T-helper 2 cell (primary cell): ENCODE data around the gene SDCBP2.
A peak's percentile ranks its signal among the peaks of the same experiment; 100 is the strongest.

Source experiments
- DNase-seq, 5 experiments: peaks; one replicate each; pipeline versions ENCODE4 v3.0.0 to v3.0.0-alpha.2; 2012 to 2022
- total RNA-seq, 2 donors: gene quantifications; one replicate each; lab custom pipeline; 2026; lab: John Stamatoyannopoulos, UW

SDCBP2 gene, protein sequence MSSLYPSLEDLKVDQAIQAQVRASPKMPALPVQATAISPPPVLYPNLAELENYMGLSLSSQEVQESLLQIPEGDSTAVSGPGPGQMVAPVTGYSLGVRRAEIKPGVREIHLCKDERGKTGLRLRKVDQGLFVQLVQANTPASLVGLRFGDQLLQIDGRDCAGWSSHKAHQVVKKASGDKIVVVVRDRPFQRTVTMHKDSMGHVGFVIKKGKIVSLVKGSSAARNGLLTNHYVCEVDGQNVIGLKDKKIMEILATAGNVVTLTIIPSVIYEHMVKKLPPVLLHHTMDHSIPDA
- total RNA-seq: 6.5 to 6.7 reads per million in 2 donors

DNA sequence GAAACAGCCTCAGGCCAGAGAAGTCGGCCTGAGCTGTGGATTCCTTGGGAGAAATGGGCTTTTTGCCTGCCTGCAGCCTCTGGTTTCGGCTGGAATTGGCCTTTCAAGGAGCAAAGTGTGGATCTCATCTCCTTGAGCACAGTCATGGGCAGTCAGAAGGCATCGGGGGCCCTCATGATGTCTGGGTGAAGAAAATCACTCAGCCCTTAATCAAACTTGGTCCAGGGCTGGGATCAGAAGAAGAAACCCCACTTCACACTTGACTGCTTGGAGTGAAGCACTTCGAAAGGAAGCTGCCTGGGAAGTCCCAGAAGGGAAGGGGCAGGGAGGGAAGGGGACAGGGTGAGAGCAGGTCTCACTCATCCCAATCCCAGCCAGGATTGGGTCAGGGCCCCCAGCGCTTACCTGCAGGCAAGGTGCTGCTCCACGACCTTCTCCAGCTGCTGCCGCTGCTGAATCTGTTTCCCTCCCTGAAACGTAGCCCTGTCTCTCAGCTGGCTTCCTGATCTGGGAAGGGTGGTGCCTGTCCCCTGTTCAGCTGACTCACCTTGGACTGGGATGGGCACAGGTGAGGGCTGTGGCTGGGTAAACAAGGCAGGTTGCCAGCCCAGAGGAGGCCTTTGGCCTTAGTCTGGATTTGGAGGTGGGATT lies at the start of gene SDCBP2:
Gene SDCBP2, minus strand, starts transcription at position 460 of the 651 bp plus-strand sequence. CDS start 8,723 bp downstream, outside the sequence.
- no peak for DNase-seq

DNA sequence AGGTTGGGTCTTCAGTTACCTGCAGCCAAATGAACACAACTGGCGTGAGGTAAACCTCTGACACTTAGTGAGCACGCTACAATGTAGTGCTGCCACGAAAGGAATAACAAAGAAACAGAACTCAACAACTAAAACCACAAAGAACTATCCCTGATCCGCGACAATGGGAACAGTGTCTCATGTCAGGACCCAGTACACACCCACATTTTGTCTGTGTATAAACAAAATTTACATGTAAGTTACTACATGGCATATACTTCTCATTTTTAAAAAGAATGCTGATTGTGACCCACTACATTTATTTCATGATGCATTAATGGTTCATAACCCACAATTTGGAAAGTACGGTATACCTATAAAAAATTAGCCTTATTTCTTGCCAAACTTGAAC lies 49.8 kb upstream of the SDCBP2 start:
- no peak for DNase-seq

DNA sequence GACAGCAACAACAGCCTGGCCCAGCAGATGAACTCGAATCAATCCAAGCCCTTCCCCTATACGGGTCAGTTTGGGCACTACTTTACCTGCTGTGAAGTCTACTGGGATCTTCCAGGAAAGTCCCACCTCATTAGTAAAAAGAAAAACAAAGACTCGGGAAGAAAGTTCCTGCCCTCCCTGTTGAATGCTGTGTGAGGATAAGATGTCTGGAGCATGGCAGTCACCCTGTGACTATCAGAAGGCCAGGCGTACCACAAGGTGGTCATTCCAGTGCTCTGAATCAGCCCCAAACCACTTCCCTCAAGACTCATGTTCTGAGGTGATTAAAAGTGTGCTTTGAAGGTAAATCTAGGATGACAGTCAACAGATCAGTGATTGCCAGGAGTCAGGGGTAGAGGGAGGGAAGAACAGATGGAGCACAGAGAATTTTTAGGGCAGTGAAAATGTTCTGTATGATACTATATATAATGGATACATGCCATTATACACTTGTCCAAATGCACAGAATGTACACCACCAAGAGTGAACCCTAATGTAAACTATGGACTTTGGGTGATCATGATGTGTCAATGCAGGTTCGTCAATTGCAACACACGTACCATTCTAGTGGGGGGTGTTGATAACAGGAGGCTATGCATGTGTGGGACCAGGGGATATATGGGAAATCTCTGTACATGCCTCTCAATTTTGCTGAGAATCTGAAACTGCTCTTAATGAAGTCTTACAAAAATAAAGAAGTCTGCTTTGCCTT lies 49.2 kb upstream of the SDCBP2 start:
- peak in 1 of 5 experiments; percentile 37 for DNase-seq

DNA sequence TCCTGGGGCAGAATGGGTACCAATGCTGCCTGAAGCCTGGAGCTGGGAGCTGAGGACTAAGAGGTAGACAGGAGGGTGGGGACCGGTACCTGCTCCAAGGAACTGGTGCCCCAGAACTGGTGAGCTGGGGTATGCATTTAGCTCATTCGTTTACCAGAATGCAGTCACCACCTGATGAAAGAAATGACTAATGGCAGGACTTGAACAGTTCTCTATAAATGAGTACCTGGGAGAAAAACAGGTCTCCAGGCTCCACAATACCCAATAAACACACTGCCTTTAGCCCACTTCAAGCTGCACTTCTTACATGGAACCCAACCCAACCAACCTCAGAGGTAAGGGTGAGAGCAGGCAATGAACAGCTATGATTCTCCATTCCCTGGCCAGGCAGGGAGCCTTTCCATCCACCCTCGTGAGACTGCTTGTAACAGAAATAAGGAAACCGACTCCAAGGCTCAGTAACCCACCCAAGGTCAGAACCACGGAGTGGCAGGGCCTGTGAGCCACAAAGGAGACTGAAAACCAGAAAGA lies 48.5 kb upstream of the SDCBP2 start:
- DNase-seq: peak in 1 of 5 experiments; percentile 66

DNA sequence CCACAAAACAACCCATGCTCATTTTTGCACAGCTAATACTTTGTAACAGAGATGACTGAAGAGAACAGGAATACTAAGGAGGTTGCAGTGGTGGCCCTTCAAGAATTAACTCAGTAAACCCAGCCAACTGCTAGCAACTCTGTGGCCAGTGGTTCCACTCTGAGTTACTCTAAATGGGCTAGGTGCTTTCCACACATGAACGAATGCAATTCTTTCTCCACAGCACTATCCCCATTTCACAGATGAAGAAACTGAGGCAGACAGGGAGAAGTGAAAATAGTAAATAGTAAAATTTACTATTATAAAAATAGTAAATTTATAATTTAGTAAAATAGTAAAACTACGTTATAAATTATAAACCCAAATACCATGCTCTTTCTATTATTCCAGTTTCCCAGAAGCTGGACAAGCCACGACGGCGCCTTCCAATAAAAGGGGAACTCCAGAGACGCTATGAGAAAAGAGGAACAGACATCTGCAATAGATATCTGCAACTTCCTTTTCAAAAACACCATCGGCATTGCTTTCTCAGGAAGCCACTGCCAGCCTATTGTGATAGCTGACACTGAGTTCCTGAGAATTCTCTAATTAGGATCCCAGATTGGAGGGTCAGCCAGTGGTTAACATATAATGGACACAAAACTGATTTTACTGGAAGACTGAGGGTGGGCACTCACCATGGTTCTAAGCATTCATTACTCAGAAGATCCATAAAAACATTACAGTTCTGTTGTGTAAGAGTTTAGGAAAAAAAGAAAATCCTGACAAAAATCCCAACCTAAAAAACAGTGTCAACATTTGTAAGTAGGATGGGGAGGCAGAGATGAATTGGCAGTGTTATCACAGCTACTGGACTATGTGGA lies 47.7 kb upstream of the SDCBP2 start:
- no peak for DNase-seq

DNA sequence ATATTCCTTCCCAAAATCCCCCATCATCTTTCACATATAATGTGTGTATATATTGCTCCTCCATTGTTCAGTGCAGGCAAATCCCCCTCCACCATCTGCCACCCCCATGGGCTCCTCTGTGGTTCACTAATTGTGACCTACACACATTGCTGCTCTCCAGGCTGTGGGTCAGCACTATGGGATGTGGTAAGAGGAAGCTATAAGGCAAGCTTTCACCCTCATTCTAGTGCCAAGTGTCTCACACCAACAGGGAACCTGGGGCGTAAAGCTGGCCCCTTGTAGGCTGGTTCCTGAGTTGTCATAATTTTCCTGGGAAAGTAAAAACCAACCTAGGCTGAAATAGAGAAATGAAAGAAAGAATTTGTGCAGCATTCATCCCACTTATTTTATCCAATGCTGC lies 47.1 kb upstream of the SDCBP2 start:
- DNase-seq: no peak

DNA sequence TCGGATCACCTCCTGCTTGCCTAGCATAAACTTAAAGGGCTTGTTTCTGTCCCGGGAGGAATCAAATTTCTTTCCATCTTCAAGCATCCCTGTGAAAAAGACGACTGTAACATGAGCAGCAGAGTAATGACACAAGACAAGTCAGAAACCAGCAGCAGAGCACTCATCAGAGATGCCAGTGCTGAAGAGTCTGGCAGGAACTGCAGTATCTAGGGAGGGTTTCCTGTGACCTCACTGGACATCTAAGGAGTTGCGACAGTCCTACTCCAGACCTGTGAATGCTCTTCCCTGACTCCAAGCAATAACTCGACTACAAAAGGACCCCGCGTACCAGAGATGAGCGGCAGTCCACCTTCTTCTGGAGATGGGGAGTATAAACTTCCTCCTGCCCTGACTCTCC lies 46.6 kb upstream of the SDCBP2 start:
- no peak for DNase-seq

DNA sequence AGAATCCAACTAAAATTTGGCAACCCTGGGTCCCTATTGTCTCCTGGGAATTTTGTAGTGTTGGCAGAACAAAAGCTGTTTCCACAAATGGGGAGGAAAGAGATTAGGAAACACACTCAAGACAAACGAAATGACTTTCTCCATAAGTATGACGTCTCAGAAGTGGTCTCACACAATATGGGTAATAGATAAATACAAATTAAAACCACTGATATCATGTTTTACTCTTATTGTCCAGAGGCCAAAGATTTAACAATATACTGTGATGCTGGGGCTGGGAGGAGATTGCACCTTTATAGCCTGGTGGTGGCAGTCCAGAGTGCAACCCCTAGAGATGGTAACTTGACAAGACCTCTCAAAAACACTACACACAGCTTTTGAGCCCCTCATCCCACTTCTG lies 45.3 kb upstream of the SDCBP2 start:
- DNase-seq: no peak

DNA sequence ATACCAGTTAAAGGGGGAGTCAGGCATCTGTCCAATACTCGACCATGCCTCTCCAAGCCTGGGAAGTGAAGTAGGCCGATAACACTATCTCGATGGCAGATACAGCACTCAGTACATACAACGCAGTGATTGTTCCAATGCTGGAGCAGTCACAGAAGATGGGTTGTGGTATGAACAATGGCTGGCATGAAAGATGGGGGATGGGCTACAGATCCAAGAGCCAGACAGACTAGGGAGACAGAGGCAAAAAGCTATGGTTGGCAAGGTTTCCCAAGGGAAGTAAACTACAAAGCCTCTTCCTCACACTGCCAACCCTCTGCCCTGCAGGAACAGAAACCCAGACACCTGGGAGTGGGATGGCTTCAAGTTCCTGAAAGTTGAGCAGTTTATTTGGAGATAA lies 44.7 kb upstream of the SDCBP2 start:
- no peak for DNase-seq

DNA sequence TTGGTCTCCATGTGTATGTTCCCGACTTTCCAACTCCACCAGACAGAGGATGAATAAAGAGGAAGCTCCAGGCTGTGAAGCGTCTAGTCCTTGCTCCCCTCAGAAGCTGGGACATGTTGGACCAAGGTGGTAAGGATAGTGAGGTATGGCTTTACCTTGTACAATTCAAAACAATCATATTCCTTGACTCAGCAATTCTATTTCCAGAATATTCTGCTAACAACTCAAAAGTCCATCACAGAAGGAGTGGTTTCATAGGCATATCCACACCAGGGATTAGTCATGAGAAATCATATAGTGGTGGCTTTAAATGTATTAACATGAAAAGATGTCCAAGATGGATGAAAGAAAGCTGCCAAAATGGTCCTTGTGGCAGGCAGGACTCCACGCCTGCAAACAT lies 44.1 kb upstream of the SDCBP2 start:
- no peak for DNase-seq

DNA sequence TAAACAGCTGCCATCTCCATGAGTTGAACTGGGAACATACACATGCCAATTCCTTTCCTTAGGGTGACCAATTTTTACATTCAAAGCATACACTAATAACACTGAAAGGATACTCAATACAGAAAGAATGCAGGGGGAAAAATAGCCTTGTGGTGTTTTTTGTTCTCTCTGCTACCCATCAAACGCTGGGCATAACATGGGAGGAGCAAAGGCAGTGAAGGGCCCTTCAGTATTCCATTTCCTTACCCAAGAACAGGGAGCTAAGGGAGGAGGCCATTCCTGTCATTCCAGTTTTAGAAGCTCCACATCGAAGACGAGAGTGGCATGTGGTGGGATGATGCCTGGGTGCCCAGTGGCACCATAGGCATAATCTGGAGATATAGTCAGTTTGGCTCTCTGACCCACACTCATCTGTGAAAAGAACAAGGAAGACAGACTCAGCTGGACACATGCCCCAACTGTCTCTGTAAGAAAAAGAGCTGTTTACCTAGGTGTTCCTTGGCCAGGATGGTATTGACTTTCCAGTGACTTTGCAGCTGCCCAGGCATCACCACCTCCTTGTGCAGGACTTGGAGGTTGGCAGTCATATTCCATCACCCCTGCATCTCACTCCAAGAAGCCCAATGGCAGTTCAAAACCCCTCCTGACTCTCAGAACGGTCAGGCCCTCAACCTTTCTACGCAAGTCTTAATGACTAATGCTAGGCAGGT lies 43.0 kb upstream of the SDCBP2 start:
- no peak for DNase-seq

DNA sequence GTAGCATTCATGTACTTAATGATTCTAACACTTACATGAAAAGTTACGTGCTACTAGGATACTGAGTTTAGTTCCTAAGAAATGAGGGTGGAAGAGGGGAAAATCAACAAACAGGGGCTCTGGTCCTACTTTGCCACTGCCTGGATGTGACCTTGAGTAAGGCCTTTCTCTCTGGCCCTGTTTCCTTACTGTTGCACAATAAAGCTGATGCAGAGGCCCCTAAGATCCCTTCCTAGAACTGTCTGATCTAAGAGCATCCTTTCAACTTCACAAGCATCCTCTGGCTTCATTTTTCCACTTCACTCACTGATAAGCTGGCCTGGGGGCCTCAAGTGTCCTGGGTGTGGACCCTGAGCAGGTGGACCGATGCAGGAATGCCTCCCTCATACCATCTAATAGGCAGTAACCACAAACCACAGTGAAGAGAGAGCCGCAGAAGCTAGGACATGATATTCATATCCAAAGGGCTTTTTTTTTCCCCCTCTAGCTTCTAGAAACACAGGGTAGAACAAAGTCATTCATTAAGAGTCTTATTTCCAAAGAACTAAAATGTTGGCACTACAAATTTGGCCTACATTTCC lies 42.4 kb upstream of the SDCBP2 start:
- DNase-seq: no peak

DNA sequence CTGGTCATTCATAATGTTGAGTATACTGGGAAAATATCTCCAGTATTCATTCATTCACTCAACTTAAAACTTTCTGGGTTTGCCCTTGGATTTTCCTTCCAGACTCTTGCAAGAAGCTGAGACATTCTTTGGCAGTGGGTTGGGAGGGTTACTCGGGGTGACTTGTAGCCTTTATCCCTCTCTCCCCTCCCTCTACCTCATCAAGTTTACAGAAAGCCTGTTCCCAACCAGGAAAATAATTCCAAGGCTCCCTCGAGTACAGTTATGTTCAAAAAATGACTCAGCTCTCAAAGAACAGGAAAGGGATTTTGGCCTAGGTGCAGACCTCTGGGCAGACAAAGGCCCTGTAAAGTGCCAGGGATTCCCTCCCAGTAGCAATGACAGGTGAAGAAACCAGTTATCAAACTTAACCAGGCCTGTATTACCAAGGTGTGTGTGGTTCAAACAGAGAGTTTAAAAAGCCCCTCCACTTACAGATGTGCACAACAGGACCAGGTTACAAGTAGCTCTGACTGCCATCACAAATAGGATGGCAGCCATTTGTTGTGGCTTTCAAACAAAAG lies 41.7 kb upstream of the SDCBP2 start:
- no peak for DNase-seq

DNA sequence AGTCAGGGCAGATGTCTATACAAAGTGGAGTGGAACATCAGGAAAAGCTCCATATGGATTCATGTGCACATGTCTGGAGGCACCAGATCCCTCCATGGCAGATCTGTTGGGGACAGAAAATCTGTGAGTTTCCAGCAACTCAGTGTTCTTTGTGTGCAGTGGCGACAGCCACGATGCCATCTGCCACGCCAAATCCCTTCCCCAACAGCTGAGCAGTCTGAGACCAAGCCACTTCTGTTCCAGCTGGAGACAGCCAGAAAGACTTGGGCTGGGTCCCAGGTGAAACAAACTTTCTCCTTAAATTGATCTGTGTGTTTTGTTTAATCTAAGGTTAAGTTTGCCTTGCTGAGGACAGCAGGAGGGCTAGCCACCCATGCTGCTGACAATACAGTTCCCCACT lies 41.0 kb upstream of the SDCBP2 start:
- DNase-seq: no peak

DNA sequence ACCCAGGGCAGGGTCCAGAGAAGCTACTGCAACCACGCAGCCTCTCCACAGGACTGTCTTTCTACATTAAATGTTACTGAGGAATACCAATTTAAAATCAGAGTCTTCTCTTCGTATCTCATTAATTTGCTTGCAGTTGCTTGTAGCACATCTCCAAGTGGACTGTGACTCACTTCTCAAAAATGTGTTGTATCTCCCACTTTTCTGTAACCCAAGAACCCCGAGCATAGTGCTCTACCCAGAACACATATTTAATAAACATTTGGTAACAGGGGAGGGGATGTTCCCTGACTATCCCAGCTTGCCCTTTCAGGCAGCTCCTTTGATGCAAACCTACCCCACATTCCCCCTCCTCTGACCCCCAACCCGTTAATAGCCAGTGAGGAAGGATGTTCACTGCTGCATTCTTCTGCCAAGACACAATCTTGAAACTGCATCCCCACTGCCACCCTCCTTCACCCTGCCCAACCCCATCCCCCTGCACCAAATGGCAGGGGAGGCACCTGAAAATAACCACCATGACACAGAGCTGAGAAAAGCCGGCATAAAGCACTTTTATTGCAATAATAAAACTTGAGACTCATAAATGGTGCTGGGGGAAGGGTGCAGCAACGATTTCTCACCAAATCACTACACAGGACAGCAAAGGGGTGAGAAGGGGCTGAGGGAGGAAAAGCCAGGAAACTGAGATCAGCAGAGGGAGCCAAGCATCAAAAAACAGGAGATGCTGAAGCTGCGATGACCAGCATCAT lies 39.7 kb upstream of the SDCBP2 start:
- no peak for DNase-seq

DNA sequence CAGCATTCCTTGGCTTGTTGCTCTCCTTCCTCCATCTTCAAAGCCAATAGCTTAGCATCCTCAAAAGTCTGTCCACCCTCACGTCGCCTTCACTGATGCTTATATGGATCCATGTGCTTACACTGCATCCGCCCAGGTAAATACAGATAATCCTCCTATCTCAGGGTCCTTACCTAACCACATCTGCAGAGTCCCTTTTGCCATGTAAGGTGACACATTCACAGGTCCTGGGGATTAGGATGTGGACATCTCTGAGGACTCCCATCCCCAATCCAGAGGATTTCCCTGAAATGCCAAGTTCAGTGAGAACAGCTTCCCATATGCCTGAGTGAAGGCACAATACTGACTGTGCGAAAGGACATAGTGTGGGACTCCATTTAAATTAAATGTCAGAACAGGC lies 38.5 kb upstream of the SDCBP2 start:
- no peak for DNase-seq

DNA sequence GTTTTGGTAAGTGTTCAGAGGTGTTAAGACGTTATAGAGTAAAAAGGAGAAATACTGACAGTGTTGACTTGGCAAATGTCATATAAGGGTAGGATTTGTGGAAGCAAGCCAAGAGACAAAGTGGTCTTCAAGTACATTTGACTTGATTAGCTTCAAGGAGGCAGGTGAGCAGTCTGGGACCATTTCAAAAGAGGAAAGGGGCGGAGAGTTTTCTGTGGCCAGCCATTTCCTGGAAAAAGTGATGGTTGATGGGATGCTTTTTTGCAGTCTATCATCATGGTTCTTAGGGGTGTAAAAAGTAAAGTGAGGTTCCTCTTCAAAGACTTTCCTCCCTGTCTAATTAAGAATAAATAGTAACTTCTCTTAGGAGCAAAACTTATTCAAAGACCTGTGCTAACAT lies 35.2 kb upstream of the SDCBP2 start:
- DNase-seq: peak in 1 of 5 experiments; percentile 38

DNA sequence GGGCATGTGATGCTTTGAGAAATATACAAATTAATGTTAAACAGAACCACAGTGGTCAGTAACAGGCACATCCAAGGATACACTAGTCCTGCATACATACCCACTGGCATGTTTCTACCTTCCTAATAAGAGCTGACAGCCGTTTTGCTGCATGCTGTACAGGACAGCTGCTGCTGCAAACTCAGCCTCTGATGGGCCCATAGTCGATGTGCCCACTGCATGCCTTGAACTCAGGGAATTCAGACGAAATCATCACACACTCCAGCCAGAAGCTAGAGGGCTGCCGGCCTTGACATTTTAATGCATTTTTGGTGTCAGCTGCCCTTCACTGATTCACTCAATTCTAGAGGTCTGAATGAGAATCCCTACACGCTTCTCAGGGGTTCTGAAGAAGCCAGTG lies 34.6 kb upstream of the SDCBP2 start:
- no peak for DNase-seq

DNA sequence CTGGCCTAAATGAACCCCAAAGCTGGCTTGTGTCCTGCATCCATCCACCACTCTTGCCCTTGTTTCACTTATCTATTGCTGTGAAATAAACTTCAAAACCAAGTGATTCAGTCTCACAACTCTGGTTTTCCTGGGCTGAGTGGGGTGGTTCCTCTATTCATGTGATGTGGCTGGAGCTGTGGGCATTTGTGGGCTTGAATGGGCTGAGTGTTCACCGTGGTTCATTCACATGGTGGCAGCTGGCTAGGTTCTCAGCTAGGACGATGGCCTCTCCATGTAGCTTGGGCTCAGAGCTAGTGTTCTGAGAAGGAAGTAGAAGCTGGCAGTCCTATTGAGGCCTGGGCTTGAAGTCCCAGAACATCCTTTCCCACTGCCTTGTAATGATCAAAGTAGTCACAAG lies 33.5 kb upstream of the SDCBP2 start:
- DNase-seq: no peak

DNA sequence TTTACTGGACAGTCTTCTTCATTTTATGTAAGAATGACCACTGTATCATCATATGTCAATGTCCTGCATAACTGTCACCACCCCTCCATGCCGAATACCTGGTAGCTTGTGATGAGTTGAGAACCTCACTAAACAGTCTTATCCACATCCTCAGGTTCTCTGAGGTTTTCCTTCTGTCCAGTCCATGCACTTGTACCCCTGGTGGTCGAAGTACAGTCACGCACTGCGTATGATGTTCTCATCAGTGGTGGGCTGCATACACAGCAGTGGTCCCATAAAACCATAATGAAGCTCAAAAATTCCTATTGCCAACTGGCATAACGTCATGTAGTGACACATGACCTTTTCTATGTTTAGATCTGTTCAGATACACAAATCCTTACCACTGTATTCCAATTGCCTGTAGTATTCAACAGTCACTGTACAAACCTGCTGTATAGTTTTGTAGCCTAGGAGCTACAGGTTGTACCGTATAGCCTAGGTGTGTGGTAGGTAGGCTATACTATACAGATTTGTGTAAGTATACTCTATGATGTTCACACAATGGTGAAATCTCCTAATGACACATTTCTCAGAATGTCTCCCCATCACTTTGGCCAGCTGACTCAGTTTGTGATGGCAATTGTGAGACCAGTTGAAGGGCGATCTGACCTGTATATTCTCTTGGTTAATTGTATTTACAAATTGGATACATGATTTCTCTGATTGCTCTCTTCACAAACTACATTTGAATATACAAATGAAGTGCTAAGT lies 31.3 kb upstream of the SDCBP2 start:
- no peak for DNase-seq
